Dedifferentiated amniotic fluid mesenchymal stem cell (primary cell): ENCODE results near the gene ABCA4.
"Not testable (repeated sequence)": the region's sequence is repeated elsewhere in the genome, so short reads cannot be mapped to it uniquely, and the experiment has no call there.

Experiments
- DNase-seq: peaks from one replicate; pipeline ENCODE4 v3.0.0-alpha.2; 2016; ENCODE audit errors: extremely low spot score

ABCA4 gene

DNA sequence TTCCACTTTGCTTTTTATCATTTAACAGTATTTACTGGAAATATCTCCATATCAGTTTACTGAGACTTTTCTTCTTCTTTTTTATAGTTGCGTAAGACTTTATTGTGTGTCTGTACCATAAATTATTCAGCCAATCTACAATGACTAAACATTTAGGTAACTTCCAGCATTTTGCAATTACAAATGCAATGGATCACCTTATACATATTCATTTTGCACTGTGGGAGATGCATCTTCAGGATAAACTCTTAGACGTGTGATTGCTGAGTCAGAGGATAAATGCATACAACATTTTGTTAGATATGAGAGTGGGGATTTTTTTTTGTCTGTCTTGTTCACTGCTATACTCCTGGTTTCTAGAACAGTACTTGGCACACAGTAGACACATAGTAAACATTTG is 116.0 kb downstream of the ABCA4 start:
- no peak for DNase-seq

- DNase-seq: no peak
These were observed 118.7 kb downstream of the ABCA4 start for GRCh38 chr1:94002046-94002787.

DNA sequence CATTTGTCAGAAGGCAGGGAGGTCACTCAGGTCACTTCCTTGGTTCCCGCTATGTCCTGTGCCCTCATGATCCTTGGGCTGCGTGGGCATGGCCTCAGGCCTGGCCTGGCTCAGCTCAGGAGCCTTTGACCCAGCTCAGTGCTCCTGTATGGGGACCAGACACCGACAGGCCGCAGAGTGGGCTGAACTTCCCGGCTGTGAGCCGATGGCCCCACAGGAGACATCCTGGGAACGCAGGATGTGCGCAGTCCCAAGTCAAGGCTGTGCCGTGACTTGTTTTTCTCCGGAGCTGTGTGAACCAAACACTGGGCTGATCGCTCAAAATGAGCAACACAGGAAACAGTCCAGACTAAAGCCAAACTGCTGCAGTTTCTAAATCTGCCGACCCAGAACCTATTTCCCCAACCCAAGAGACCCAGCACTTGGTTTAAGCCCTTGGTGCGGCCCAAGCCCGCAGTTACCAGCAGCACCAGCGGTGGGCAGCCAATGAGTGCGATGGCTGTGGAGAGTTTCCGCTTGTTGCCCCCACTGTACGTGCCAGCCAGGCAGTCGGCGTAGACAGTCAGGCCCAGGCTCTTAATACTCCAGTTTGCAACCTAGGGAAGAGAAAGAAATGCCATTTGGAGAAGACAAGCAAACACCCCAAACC is 119.4 kb downstream of the ABCA4 start:
- no peak for DNase-seq

DNA sequence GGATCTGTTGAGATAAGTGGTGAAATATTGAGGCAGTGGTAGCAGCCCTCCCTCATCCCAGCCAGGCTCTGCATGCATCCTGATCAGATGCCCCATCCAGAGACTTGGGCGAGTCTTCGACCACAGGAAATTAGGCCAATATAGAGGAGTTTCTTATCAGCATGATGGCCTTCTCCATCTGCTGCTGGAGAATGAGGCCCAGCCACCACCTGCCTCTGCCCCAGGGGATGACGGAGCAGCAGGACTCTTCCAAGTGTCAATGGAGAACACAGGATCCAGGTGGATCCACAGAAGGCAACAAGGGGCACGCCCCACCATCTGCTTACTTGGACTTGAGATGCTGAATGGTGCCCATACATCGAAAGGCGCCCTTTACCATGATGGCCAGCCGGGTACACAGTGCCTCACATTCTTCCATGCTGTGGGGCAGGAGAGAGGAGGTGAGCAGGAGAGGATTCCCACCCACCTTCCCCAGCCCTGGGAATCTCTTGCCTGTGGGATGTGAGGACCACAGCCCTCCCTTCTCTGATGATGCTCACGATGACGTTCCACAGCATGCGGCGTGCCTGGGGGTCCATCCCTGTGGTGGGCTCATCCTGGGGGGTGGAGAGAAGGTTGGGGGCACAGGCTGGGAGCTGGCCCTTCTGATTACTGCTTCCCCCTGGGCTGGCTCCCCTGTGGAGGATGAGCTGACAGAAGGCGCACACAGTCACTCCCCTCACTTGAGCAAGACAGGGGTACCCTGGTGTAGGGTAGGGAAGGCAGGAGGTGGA is 120.3 kb downstream of the ABCA4 start:
- no peak for DNase-seq

DNA sequence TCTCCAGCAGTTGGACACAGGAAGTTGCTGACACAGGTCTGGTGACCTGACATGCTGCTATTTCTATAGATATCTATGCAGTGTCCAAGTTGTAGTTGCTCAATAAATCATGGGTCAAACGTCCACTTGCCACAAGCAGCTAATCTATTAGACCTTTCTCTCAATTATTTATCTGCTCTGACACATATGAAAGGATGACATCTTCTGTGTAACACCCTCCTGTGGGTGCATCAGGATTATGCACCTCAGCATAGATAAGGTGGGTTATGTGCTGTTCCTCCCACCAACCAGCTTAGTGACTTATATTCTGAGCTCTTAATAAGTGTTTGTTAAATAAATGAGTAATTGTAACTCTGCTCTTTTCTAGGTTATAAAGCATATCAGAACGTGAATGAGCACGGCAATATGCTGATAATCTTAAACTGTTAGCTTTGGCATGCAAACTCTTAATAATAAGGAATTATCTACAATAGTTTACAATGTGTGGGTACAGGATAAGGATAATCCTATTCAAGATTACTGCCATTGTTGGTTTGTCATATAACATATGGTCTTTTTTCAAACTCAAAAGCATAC is 121.0 kb downstream of the ABCA4 start:
- no peak for DNase-seq

GRCh38 chr1:93998532-93998931 is 122.4 kb downstream of the ABCA4 start:
- DNase-seq: not testable (repeated sequence)

DNA sequence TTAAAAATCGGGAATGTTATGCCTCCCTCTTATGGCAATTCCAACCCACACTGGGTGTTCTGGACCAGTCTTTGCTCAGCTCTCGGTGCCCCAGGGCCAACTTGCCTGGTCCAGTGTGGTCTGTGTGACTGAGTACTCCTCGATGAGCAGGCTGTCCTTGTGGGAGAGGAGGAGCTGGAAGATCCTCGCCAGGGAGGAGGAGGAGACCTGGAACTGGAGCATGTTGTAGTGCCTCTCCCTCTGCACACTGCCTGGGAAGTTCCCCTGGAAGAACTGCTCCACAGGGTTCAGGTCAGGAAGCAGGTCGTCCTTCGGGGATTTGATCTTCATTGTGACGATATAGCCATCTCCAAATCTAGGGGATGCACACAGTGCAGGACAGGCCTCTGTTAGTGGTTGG is 123.2 kb downstream of the ABCA4 start:
- DNase-seq: no peak

DNA sequence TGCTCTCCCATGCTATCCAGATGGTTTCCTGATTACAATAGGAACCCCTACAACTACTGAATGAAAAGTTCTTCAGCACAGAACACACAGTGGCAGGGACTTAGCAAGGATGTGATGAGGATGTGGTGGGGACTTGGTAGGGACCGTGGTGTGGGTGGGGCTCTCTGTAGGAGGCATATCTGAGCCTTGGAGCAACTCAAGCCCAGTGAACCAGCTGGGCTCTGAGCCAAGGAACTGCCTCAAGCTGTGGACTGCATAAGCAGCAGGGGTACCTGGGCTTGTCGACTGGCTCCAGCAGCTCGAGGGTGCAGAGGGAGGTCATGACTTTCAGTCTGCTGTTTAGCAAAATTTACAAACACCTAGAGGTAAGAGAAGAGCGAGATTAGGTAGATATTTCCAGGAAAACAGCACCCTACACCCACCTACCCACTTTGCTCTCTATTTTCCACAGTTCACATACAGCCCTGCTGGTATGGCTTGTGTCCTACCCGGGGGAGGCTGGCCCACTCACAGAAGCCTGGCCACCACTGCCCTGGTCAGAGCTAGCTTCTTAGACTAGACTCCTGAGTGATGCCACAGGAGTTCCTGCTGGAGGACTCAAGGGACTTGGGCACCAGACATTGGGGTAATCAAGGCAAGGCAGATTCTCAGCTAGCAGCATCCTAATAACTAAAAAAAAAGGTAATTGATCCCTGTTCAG is 125.0 kb downstream of the ABCA4 start:
- no peak for DNase-seq

DNA sequence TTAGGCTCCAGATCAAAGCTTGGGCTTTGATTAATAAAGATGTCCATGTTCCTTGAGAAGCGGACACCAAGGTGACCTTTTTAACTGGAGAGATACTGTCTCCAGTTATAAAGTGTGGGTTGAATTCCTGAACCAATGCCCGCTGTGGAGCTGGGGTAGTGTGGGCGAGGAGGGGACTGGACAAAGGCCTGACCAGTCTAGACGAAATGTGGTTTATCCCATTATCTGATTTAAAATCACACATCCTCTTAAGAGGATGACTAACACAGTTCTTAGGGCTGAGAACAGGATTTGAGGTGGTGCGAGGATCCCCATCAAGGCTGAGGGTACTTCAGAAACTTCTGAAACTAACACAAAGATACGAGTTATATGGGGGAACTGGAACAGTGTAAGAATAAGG is 127.2 kb downstream of the ABCA4 start:
- DNase-seq: no peak

GRCh38 chr1:93992954-93993353 is 128.0 kb downstream of the ABCA4 start:
- DNase-seq: no peak

GRCh38 chr1:93992190-93992589 is 128.8 kb downstream of the ABCA4 start:
- DNase-seq: no peak

DNA sequence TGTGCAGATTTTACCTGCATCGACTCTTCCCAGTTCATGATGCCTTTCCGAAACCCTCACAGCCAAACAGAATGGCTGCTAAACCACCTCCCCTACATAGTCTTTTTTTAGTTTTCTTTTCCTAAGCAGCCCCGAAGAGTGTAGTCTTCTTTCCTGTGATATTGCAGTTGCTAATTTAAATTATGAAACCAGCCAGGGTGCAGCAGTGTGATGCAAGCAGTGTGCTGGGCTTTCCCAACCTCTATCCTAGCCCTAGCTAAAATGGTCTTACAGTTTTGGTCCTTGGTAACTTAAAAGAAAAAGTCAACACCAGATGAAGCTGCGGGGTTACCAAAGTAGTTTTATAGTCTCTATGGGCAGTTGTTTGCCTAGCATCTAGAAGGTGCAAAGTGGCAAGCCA is 129.7 kb downstream of the ABCA4 start:
- no peak for DNase-seq

DNA sequence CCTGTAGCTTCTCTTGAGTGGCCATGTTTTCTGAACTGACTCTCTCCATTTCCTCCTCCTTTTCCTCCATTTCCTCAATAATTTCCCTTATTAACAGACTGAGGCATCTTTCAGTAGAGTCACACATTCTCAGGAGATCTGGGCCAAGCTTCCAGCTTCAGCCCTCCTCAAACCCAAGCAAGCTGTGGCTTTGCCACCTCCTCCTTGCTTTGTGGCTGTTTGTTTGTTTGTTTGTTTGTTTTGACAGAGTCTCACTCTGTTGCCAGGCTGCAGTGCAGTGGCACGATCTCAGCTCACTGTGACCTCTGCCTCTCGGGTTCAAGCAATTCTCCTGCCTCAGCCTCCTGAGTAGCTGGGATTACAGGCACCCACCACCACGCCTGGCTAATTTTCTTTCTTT is 130.5 kb downstream of the ABCA4 start:
- not testable (repeated sequence) for DNase-seq

DNA sequence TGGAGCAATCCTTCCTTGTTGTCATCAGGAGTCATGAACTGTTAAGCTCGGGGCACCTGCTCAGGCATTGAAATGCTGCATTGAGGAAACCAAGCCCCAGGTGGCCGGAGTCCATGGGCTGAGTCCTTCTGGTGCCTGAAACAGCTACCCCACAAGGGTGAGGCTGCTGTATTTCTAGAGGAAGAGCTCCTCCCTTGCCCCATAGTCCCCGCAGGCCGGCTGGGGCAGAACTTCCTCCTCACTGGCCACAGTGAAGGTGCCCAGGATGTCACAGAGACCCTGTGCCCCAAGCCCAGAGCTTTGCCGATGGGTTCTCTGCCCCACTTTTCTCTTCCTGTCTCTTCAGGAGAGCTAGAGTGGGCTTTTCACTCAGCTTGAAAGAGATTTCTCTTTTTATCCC is 130.9 kb downstream of the ABCA4 start:
- no peak for DNase-seq

DNA sequence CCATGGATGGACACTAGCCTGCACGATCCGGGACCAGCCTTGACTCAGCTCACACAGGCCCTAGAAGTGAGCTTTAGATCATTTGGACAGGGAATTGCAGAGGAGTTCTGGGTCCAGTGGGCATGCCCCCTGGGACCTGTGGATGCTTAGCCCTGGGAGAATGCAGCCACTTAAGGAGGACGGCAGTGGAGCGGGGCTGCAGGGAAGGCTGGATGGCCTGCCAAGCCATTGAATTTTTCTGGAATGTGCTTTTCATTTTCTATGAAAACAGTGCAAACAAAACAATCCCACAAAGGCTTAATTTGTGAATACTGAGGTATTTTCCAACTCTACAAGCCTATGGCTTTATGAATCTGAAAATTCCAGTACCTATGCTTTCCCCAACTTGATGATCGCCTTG is 131.3 kb downstream of the ABCA4 start:
- no peak for DNase-seq

GRCh38 chr1:93988634-93989350 is 132.2 kb downstream of the ABCA4 start:
- no peak for DNase-seq

DNA sequence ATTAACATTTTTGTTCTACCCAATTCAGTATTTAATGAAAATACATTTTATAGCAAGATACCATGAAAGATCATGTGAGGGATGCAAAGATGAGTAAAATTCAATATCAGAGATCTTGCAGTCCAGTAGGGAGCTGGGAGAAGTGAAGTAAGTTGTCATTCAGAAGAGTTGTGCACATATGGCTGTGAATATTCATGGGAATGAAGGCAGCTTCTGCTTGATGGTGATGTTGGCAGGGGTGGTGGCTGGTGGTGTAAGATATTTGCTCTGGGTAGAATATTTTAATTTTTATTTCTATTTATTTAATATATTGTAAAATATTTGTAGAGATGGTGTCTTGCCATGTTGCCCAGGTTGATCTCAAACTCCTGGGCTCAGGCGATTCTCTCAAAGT is 139.7 kb downstream of the ABCA4 start:
- DNase-seq: no peak

- peak; percentile 30 for DNase-seq
These were observed 140.4 kb downstream of the ABCA4 start for GRCh38 chr1:93980320-93981273.

- DNase-seq: peak; percentile 61
These were observed 141.1 kb downstream of the ABCA4 start for GRCh38 chr1:93979718-93980319.
